Epithelial cell of prostate (primary cell): ENCODE measurements around the gene VAV1.
"Not testable (repeated sequence)": the region's sequence is repeated elsewhere in the genome, so short reads cannot be mapped to it uniquely, and the experiment has no call there.

Experiments used
- DNase-seq: peaks from one replicate; pipeline ENCODE4 v3.0.0-alpha.2; 2011; ENCODE audit warnings: low read depth, low spot score
- H3K27ac ChIP-seq: fragments of 450-650 bp; 2 replicates; pipeline ENCODE4 v1.5.1; 2017; ENCODE audit warnings: mild to moderate bottlenecking

VAV1 gene

DNA sequence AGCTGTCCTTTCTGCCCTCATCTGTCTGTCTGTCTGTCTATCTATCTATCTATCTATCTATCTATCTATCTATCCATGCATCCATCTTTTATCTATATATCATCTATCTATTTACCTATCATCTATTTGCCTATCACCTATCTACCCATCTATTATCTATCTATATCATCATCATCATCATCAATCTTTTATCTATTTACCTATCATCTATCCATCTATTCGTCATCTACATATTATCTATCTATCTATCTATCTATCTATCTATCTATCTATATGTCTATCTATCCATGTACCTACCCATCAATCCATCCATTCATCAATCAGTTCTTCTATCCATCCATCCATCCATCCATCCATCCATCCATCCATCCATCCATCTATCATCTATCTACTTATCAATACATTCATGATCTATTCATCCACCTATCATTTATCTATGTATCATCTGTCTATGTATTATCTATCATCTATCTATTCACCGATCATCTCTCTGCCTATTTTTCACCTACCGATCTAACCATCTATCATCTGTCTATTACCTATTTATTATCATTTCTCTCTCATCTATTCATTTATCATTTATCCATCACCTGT is 65.7 kb downstream of the VAV1 start:
- DNase-seq: no peak
- no peak overlapping the region for H3K27ac ChIP-seq

DNA sequence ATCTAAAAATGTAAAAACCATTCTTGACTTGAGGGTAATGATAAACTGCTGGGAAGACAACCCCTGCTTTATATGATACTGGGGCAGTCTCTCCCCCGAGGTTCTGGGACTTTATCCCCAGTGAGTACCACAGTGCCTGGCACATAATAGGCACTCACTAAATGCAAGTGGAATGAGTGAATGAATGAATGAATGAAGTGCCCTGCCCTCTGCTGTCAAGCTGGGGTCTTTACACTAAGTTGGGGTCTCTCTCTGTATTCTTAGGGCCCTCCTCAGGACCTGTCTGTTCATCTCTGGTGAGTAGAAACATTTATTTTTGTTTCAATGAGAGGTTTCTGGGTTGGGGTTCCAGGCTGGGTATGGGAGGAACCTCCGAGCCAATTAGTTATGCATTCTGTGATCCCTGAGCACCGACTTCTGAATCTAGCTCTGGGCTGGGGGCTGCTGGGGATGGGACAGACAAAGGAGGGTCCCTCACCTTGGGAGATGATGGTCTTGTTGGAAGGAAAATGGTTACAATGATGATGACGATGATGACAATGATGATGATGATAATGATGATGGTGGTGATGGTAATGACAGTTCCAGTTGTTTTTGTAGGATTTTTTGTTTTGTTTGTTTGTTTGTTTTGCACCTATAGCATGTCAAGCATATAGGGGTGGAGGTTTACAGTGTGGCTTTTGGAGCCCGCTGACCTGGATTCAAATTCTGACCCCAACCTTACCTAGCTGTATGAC is 70.5 kb downstream of the VAV1 start:
- no peak for DNase-seq
- H3K27ac ChIP-seq: no peak overlapping the region

DNA sequence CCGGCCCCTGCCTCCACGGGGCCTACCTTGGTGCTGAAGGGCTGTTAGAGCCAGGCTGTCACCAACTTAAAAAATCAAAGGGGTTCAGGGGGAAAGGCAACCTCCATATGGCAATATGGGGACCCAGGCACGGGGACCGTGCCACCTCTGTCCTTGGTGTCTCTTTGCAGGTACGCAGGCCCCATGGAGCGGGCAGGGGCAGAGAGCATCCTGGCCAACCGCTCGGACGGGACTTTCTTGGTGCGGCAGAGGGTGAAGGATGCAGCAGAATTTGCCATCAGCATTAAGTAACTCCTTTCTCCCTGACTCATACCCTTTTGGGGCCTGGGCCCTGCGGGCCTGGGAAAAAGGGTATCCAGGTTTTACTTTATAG is 75.3 kb downstream of the VAV1 start:
- DNase-seq: no peak
- H3K27ac ChIP-seq: no peak overlapping the region

- no peak for DNase-seq
- H3K27ac ChIP-seq: no peak overlapping the region
Measured at GRCh38 chr19:6848986-6849385, 76.5 kb downstream of the VAV1 start.

DNA sequence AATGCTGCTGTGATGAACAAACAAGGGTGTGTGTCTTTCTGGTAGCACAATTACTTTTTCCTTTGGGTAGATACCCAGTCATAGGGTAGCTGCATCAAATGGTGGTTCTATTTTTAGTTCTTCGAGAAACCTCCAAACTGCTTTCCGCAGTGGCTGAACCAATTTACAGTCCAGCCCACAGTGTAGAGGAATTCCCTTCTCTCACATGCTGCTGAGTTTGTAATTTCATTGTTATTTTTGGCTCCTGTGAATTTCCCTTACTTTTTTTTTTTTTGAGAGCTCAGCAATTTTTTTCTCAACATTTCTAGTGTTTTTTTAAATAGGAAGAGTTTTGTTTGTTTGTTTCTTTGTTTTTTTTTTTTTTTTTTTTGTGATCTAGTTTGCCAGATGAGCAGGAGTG is 77.4 kb downstream of the VAV1 start:
- no peak overlapping the region for H3K27ac ChIP-seq

GRCh38 chr19:6851359-6851758 is 78.9 kb downstream of the VAV1 start:
- H3K27ac ChIP-seq: no peak overlapping the region

More for the DNA sequence above, 77.4 kb downstream of the VAV1 start:
- DNase-seq: no peak

GRCh38 chr19:6852001-6852400 is 79.5 kb downstream of the VAV1 start:
- DNase-seq: no peak
- H3K27ac ChIP-seq: no peak overlapping the region

More at GRCh38 chr19:6851359-6851758, 78.9 kb downstream of the VAV1 start:
- no peak for DNase-seq

DNA sequence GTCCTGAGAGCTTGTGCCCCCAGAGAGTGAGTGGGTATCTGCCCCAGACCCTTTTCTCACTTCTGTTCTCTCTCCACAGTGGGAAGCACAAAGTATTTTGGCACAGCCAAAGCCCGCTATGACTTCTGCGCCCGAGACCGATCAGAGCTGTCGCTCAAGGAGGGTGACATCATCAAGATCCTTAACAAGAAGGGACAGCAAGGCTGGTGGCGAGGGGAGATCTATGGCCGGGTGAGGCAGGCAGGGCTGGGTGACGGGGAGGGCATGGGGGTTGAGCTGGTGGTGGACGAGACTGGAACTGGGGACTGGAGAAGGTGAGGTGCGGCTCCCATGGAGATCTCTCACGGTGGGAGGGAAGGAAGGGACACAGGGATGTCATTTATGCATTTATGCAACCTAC is 81.4 kb downstream of the VAV1 start:
- no peak for DNase-seq

GRCh38 chr19:6854758-6855157 is 82.2 kb downstream of the VAV1 start:
- H3K27ac ChIP-seq: no peak overlapping the region
- DNase-seq: no peak

More for the DNA sequence above, 81.4 kb downstream of the VAV1 start:
- H3K27ac ChIP-seq: no peak overlapping the region

DNA sequence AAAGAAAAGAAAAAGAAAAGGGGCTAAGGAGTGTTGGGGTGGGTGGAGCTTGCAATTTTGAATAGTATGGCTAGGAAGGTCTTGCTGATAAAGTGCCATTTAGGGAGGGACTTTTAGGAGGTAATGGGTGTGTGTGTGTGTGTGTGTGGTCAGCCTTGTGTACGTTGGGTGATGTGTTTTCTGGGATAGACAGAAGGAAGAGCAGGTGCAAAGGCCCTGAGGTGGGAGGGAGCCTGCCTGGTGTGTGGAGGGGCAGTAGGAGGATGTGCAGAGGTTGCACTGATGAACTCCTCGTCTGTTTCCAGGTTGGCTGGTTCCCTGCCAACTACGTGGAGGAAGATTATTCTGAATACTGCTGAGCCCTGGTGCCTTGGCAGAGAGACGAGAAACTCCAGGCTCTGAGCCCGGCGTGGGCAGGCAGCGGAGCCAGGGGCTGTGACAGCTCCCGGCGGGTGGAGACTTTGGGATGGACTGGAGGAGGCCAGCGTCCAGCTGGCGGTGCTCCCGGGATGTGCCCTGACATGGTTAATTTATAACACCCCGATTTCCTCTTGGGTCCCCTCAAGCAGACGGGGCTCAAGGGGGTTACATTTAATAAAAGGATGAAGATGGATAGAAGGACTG is 84.4 kb downstream of the VAV1 start:
- no peak for DNase-seq
- H3K27ac ChIP-seq: no peak overlapping the region

DNA sequence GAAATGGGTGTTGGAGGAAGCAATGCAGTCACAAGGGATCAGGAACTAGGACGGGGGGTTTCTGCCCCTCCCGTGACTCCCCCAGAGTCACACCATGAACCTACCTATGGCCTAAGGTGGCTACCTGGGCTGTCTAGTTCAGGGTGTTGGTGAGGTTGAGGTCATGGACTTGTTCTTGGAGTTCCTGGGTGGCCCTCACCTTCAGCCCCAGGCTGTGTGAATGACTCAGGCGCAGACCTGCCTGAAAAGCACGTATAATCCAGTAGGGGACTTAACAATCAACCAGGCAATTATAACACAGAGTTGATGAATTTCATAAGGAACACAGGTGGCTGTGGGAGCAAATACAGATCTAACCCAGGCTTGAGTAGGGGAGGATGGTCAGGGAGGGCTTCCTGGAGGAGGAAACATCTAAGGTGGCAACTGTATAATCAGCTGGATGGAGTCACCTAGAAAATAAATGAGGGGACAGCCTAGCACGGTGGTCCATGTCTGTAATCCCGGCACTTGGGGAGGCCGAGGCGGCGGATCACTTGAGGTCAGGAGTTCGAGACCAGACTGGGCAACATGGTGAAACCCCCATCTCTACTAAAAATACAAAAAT is 89.3 kb downstream of the VAV1 start:
- H3K27ac ChIP-seq: peak overlapping the region; percentile 49
- no peak for DNase-seq

GRCh38 chr19:6862673-6863078 is 90.2 kb downstream of the VAV1 start:
- H3K27ac ChIP-seq: peak overlapping the region; percentile 49
- peak; percentile 41 for DNase-seq

- DNase-seq: no peak
- no peak overlapping the region for H3K27ac ChIP-seq
Measured at GRCh38 chr19:6864325-6864940, 91.9 kb downstream of the VAV1 start.

- DNase-seq: no peak
- H3K27ac ChIP-seq: no peak overlapping the region
Measured at GRCh38 chr19:6865849-6866248, 93.3 kb downstream of the VAV1 start.

GRCh38 chr19:6866741-6867151 is 94.2 kb downstream of the VAV1 start:
- DNase-seq: no peak
- no peak overlapping the region for H3K27ac ChIP-seq

DNA sequence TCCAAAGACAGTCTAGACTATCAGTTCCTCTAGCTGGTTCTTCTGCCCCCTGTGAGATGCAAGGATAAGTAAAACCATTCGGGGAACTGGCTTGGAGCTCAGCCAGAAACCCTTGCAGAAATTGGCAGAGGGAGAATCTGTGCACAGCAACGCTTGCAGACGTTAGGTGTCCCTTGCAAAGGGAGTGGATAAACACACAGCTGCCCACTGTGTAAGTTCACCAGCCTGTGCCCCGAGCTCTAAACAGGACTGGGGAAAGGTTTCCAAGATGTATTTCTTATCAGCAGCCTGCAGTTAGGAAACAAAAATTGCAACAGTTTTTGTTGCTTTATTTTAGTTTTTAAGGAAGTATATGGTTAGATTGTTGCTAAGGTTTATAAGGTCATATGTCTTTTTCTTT is 95.8 kb downstream of the VAV1 start:
- no peak for DNase-seq
- H3K27ac ChIP-seq: no peak overlapping the region

- not testable (repeated sequence) for DNase-seq, H3K27ac ChIP-seq
Measured at GRCh38 chr19:6869151-6869882, 96.8 kb downstream of the VAV1 start.

DNA sequence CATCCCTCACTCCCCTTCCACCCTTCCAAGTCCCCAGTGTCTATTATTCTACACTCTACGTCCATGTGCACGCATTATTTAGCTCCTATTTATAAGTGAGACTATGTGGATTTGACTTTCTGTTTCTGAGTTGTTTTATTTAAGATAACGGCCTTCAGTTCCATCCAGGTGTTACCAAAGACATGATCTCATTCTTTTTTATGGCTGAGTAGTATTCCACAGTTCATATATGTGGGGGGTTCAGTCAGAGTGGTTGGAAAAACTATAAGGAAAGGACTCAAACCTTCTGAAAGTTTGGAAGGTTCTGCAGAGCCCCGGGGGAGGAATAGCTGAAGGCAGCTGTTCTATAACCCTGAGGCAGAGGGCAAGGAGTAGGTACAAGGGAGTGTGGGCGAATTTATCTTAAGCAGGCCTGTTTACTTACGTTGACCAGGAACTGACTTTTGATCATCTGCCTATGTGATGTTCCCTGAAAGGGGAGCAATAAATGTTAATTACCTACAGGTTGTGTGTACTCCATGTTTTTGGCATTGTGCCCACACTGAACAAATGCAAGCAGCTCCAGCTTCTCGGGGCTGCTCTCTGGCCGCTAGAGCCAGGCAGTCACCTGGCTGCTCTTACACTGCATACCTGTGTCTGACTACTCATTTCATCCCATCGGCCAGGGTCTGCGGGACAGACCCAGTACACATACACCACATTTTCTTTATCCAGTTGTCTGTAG is 101.4 kb downstream of the VAV1 start:
- no peak overlapping the region for H3K27ac ChIP-seq

GRCh38 chr19:6875218-6875617 is 102.7 kb downstream of the VAV1 start:
- H3K27ac ChIP-seq: no peak overlapping the region

More for the DNA sequence above, 101.4 kb downstream of the VAV1 start:
- DNase-seq: no peak

More at GRCh38 chr19:6875218-6875617, 102.7 kb downstream of the VAV1 start:
- no peak for DNase-seq
